Ovary (tissue), 9 donors: ENCODE results near the gene TSPAN31. TPM values are rescaled to one million over a fixed set of nuclear protein-coding genes. Genes with fewer than 3 reads are reported as not detected.

Source experiments
- DNase-seq, 5 donors: peaks; one replicate each; pipeline ENCODE4 v3.0.0-alpha.2; 2019 to 2020
- H3K27ac ChIP-seq, 2 donors: fragments of 200-600 bp; one replicate each; pipeline versions ENCODE4 v1.5.1 to v1.8.0; 2019 to 2022
- H3K27me3 ChIP-seq: fragments of 200-600 bp; one replicate; pipeline ENCODE4 v1.8.0; 2022
- H3K36me3 ChIP-seq: fragments of 200-600 bp; sonication (generic); one replicate; pipeline ENCODE4 v1.5.1; 2019
- H3K4me1 ChIP-seq: one replicate; pipeline ENCODE4 v1.8.1; 2013; ENCODE audit warnings: mild to moderate bottlenecking, moderate library complexity; ENCODE audit not compliant: insufficient read depth
- H3K4me3 ChIP-seq: fragments of 200-600 bp; sonication (generic); one replicate; pipeline ENCODE4 v1.5.1; 2017
- H3K9me3 ChIP-seq, 2 donors: fragments of 200-600 bp in 1 of 2; sonication (generic) in 1 of 2; one replicate each; pipeline versions ENCODE4 v1.5.1 to v1.8.1; 2013 to 2019; ENCODE audit warnings: mild to moderate bottlenecking in 1 of 2, moderate library complexity in 1 of 2
- EP300 ChIP-seq: sonication (generic); formaldehyde crosslinking; IDR thresholded peaks from one replicate; pipeline ENCODE4 v1.6.1; 2017; ENCODE audit warnings: antibody characterized with exemption
- POLR2A ChIP-seq: fragments of 450-650 bp; IDR thresholded peaks from one replicate; pipeline ENCODE4 v1.6.1; 2017; ENCODE audit warnings: antibody characterized with exemption, mild to moderate bottlenecking, moderate library complexity
- WGBS, 3 donors: extraction: QIAGEN DNeasy Blood & Tissue Kit in 1 of 3; methylation state at CpG; one replicate each; pipeline versions ENCODE4 v1.1.5 to v1.1.7; 2013 to 2017; 5-methylcytosine and 5-hydroxymethylcytosine counted together
- intact Hi-C, 4 donors: fragments of 100-400 bp; cut with DNase I; formaldehyde crosslinking; loops; one replicate each; pipeline versions ENCODE4 v1.11.0 to v1.15.1; 2022 to 2023
- polyA plus RNA-seq, 2 donors: library from polyadenylated mRNA; stranded (reverse); fragments of 200-250 nt in 1 of 2; fragments of 350-450 nt in 1 of 2; fragmentation: Illumina TruSeq in 1 of 2; extraction: RNeasy Lipid Tissue Mini Kit (QIAGEN cat#74804) in 1 of 2; gene quantifications; one replicate each; pipeline ENCODE4 v1.2.3, GENCODE V29; 2013 to 2014
- total RNA-seq, 7 donors: library from RNA; depleted of rRNA in 2 of 7; stranded (reverse); fragments of >200 nt in 2 of 7; fragmentation: NEBNext Ultra II Directional in 3 of 7; extraction: Animal tissue kit (Norgen Biotek cat#: 25700) in 3 of 7; gene quantifications; one replicate each; pipeline versions ENCODE4 v1.1.0 to v1.2.4, GENCODE V29; 2016 to 2023
- TF ChIP-seq, protein P1 (sequence below), 3 donors: fragments of 450-650 bp in 2 of 3; fragments of 200-600 bp in 1 of 3; IDR thresholded peaks; one replicate each; pipeline versions ENCODE4 v1.5.1 to v1.8.0; 2016 to 2022; ENCODE audit warnings: antibody characterized with exemption in 3 of 3, mild to moderate bottlenecking in 1 of 3
- donor health status: DM: no; HTN: no; CAD: no; lungs with moderate emphysema.
- donor health status: DM: no; HTN: no; CAD: no.
- donor health status: Bipolar disorder and iron deficiency.
- donor health status: DM: yes; HTN: yes; CAD: no.
- donor health status: DM: no; HTN: no; CAD: no.
- donor health status: DM: yes; HTN: yes; CAD: no.

Gene TSPAN31
- total and polyA plus RNA-seq, 9 donors: 27.7 to 64.0 (median 43.9) TPM

DNA sequence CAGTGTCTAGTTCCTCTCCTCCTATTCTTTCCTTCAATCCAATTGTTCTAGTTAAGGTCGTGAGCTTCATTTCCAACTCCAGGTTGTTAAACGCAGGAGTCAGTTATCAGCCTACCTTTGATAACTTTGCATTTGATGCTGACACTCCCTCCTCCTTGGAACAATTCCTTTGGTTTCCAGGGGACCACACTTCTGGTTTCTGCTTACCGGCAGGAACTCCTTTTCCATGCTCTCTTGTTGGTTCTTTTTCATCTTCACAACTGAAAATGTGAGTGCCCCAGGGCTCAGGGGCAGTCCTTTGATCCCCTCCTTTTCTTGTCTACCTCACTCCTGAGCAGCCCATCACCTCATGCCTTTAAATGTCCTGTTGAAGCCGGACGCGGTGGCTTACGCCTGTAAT is 32.5 kb downstream of the TSPAN31 start:
- no peak for TF ChIP-seq EP300
- TF ChIP-seq, protein P1, sequence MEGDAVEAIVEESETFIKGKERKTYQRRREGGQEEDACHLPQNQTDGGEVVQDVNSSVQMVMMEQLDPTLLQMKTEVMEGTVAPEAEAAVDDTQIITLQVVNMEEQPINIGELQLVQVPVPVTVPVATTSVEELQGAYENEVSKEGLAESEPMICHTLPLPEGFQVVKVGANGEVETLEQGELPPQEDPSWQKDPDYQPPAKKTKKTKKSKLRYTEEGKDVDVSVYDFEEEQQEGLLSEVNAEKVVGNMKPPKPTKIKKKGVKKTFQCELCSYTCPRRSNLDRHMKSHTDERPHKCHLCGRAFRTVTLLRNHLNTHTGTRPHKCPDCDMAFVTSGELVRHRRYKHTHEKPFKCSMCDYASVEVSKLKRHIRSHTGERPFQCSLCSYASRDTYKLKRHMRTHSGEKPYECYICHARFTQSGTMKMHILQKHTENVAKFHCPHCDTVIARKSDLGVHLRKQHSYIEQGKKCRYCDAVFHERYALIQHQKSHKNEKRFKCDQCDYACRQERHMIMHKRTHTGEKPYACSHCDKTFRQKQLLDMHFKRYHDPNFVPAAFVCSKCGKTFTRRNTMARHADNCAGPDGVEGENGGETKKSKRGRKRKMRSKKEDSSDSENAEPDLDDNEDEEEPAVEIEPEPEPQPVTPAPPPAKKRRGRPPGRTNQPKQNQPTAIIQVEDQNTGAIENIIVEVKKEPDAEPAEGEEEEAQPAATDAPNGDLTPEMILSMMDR (IDR thresholded peaks at IDR 0.05): no peak
- no peak for TF ChIP-seq POLR2A
- no peaks in the 10 kb centered on the region for H3K4me1 ChIP-seq
- no peaks in the 10 kb centered on the region for H3K27me3 ChIP-seq
- intact Hi-C loops: no loop called here
- 85 to 90% (median 87%) methylated on average over 7 of the region's 7 CpGs for WGBS, 3 donors
- H3K27ac ChIP-seq: no peak overlapping the region
- DNase-seq: no peak
- no peaks in the 10 kb centered on the region for H3K36me3 ChIP-seq
- H3K9me3 ChIP-seq: no peaks in the 10 kb centered on the region
- H3K4me3 ChIP-seq: no peak overlapping the region

DNA sequence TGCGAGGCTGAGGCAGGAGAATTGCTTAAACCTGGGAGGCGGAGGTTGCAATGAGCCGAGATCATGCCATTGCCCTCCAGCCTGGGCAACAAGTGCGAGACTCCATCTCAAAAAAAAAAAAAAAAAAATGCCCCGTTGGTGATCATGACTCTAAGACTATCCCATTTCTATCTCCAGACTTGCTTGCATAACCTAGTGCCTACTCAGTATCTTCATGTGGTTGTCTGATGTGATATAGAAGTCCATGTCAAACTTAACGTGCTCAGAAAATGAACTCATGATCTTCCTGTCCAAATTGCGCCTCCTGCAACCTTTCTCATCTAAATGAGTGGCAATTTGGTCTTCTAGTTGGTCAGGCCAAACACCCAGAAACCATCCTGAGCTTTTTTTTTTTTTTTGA is 33.1 kb downstream of the TSPAN31 start:
- no peak for DNase-seq
- WGBS, 3 donors: 92 to 96% (median 94%) methylated on average over 7 of the region's 7 CpGs
- TF ChIP-seq POLR2A (no peak), EP300 (no peak)
- TF ChIP-seq, protein P1 (IDR thresholded peaks at IDR 0.05): no peak
- intact Hi-C loops: no loop called here
- H3K27me3 ChIP-seq: no peaks in the 10 kb centered on the region
- no peaks in the 10 kb centered on the region for H3K9me3 ChIP-seq
- no peaks in the 10 kb centered on the region for H3K36me3 ChIP-seq
- no peak overlapping the region for H3K4me3 ChIP-seq
- no peak overlapping the region for H3K27ac ChIP-seq
- H3K4me1 ChIP-seq: no peaks in the 10 kb centered on the region

DNA sequence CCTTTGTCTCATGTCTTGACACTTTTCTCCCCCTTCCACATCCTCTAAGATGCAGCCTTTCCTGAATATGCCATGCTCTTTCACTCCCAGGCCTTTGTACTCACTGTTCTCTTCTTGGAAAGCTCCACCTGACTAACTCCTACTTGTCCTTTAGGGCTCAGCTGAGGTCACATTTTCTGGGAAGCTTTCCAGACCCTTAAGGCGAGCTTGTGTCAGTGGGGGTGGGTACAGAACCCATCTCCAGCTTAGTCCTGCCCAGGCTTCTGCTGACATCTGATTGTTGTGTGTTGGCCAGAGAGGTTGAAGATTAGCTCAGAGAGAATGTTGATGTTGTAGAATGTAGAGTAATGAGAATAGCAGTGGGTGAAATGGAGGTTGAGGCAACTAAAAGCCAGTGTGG is 34.9 kb downstream of the TSPAN31 start:
- intact Hi-C loops: loop anchor here in 1 of 4 donors (10.0 kb wide), 1 partner anchor 55 kb away; no protein-coding TSS in a partner anchor
- no peak overlapping the region for H3K27ac ChIP-seq
- WGBS, 3 donors: 53 to 56% (median 56%) methylated on average over 1 of the region's 1 CpG
- no peaks in the 10 kb centered on the region for H3K36me3 ChIP-seq
- no peak overlapping the region for H3K4me3 ChIP-seq
- no peaks in the 10 kb centered on the region for H3K9me3 ChIP-seq
- TF ChIP-seq EP300: no peak
- TF ChIP-seq, protein P1 (IDR thresholded peaks at IDR 0.05): no peak
- TF ChIP-seq POLR2A: no peak
- no peak for DNase-seq
- H3K27me3 ChIP-seq: no peaks in the 10 kb centered on the region
- H3K4me1 ChIP-seq: peaks cover 3% of the 10 kb centered on the region

DNA sequence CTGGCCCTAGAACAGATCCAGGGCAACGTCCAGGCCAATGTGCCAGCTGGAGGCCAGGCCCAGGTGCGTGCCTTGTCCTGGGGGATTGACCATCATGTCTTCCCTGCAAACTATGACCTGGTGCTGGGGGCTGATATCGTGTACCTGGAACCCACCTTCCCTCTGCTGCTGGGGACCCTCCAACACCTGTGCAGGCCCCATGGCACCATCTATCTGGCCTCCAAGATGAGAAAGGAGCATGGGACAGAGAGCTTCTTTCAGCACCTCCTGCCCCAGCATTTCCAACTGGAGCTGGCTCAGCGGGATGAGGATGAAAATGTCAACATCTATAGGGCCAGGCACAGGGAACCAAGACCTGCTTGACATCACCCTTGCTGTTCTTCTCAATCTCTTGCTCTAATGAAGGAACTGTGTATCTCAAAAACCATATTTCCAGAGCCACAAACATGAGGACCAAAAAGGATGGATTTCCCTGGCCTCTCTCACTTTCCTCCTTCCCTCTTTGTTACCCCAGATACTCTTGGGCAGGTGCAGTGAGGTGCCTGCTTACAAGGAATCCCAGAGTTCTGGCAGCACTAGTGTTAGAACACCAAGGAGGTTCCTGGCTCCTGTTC is 35.6 kb downstream of the TSPAN31 start:
- Histone ChIP-seq H3K4me3 (no peak overlapping the region), H3K27ac (no peak overlapping the region), H3K27me3 (no peaks in the 10 kb centered on the region), H3K9me3 (no peaks in the 10 kb centered on the region), H3K36me3 (no peaks in the 10 kb centered on the region), H3K4me1 (peaks cover 3% of the 10 kb centered on the region)
- DNase-seq: no peak
- WGBS, 3 donors: 70 to 76% (median 72%) methylated on average over 4 of the region's 4 CpGs
- intact Hi-C loops: loop anchor here in 1 of 4 donors (10.0 kb wide), 1 partner anchor 54 kb away; no protein-coding TSS in a partner anchor
- TF ChIP-seq, protein P1 (IDR thresholded peaks at IDR 0.05): no peak
- TF ChIP-seq POLR2A (no peak), EP300 (no peak)
